GM12874 (cell line): ENCODE results near the gene RNF145.

Experiments used
- CTCF ChIP-seq: IDR thresholded peaks from 2 replicates; pipeline ENCODE4 v1.5.1; 2011; ENCODE audit warnings: low read depth, mild to moderate bottlenecking, control low read depth, low read length, moderate library complexity; ENCODE audit not compliant: insufficient read depth

The RNF145 gene

DNA sequence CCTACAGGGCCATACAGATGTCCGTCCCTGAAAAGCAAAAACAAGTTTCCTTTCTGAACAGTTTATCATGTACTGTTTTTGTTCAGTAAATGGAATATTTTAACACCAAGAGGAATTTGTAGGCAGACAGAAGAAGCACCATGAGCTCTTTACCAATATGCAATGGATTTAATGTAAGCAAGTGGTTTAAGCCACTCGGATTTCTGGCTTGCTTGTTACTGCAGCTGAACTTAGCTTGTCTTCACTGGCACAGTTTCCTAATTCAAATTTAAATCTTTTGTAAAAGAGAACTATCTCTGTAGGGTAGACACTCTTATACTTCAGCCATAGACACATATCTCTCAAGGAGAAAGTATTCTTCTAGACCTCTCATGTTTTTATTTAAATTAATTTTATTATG, 96.9 kb downstream of the RNF145 start:
- no peak for TF ChIP-seq CTCF
